Limb (tissue), 2 donors: Measurements from ENCODE around the gene ZFAND5.

Experiments
- DNase-seq, 2 donors: peaks; one replicate each; pipeline ENCODE4 v3.0.0-alpha.2; 2016; ENCODE audit errors: extremely low spot score in 2 of 2

ZFAND5 gene, protein sequence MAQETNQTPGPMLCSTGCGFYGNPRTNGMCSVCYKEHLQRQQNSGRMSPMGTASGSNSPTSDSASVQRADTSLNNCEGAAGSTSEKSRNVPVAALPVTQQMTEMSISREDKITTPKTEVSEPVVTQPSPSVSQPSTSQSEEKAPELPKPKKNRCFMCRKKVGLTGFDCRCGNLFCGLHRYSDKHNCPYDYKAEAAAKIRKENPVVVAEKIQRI

DNA sequence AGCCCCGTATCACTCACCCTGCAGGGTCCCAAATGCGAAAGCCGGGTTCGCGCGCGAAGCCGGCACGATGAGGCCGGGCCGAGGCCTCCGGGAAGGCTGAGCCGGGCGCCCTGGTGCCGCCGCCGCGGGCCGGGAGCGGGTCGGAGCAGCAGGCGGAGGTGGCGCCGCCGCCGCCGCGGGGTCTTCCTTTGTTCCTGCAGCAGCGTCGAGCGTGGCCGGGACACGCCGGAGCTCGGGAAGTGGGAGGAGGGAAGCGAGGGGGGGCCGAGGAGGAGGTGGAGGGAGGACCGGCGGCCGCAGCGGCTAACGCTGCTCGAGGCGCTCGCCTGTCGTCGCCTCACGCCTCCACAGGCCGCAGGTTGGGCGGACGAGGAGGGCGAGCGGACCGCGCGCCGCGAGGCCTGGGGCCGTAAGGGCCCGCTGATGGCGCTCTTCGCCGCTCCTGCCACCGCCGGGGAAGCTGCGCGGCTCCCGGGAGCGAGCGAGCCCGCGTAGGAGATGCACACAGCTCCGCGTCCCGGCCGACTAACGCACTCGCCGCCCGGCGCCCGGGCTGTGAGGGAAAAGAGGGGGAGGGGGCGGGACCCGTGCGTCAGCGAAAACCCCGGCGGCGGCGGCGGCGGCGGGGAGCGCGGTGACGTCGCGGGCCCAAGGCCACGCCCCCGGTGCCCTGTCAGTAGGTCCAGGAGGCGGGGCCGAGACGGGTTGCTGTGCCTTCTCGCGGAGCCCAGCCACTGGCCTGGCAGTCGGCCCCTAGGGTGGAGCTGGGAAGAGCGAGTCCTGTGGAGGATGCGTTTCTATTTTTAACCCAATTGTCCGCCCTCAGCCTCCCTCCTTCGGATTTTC is at the start of gene ZFAND5:
Gene ZFAND5, minus strand, starts transcription at position 530 of the 846 bp plus-strand sequence. CDS start 4,430 bp downstream, outside the sequence.
- peak; percentile 97 to 99 for DNase-seq

DNA sequence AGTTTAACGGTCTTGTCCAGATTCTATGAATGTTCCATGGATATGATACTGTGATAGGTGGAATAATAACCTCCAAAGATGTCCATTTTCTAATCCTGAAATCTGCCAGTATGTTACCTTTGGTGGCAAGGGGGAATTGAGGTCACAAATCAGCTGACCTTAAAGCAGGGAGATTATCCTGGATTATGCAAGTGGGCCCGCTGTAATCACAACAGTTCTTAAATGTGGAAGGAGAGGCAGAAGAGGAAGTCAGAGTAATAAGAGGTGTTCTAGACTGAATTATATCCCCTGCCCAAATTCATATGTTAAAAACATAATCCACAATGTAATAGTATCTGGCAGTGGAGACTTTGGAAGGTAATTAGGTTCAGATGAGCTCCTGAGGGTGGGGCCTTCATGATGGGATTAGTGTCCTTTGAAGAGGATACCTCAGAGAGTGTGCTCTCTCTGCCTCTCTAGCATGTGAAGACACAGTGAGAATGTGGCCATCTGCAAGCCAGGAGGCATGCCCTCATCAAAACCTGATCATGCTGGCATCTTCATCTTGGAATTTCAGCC is 47.6 kb upstream of the ZFAND5 start:
- no peak for DNase-seq

DNA sequence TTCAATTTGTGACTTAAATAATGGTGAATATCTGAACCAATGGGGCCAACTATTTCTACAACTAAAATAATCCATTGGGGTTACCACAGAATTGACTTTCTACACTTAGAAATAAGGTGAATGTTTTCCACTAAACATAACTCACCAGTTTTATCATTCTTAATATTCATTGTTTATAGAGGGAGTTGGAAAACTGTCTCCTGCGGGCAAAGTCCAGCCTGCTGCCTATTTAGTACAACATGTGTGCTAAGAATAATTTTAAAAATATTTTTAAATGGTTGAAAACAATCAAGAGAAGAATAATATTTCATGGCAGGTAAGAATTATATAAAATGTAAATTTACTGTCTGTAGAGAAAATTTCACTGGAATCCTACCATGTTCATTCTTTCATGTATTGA is 45.2 kb upstream of the ZFAND5 start:
- no peak for DNase-seq

DNA sequence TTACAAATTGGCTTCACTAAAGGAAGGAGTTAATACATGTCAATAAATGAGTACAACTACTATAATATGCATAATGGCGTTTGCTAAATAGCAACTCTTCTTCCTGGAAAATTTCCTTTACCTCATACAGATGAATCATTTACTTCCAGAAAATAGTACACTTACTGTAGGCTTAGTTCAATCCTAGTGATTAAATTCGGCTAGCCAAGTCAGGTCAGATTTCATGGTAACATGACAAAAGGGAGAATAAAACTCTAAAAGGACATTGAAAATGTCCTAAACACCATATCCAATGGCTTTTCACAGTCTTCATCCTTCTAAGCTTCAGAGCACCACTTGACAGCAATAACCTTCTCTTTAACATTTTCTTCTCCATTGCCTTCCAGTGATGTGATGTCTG is 42.1 kb upstream of the ZFAND5 start:
- DNase-seq: no peak

DNA sequence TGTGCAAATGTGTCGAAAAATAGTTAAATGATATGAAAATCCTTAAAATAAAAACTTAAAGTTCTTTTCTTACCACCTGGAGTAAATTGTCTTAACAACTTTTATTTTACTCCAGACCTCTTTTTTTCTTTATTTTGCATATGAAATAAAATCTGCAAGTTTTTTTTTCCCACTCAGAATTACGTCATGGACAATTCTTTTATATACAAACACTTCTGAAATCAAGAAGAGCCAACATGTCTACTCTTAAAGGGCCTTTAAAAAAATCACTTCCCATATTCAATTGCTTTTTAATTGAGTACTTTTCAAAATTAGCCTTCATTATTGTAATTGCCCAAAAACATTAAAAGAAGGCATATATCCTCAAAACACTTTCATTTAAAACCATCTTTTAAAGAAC is 37.7 kb upstream of the ZFAND5 start:
- no peak for DNase-seq

DNA sequence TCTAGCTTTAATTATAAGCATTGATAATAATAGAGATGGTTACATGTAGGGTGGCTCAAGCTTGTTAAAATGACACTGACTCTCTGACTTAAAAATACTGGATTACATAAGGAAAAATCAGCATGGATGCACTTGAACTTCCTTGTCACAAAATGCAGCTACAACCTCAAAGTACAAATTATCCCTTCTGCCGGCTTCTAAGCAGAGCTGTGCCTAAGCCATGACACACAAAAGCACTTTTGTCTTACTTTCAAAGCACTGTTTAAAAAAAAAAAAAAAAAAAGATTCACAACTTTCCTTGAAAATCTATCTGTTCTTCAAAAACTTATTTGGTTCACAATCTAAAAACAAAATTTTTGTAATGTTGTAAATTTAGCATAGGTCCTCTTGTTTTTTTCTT is 36.4 kb upstream of the ZFAND5 start:
- no peak for DNase-seq

DNA sequence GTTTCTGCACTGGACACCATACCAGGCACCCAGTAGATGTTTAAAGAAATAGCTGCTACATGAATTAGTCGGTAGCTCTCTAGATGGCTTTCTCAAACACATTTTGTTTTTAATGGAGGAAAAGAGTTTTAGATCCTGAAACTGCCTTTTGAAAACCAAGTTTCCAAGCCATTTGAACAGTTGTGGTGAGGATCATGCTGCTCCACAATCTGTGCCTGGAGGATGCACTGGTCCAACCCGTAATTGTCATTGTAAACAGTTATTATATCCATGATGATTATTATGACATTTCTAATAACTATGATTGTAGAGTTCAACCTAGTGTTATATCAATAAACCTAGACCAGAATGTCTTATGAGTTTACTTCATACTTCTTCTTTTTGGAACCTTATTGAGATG is 35.9 kb upstream of the ZFAND5 start:
- DNase-seq: no peak

DNA sequence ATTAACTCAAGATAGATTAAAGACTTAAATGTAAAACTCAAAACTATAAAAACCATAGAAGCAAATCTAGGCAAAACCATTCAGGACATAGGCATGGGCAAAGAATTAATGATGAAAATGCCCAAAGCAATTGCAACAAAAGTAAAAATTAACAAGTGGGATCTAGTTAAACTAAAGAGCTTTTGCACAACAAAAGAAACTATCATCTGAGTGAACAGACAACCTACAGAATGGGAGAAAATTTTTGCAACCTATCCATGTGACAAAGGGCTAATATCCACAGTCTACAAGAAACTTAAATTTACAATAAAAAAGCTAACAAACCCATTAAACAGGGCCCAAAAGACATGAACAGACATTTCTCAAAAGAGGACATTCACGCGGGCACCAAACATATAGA is 34.4 kb upstream of the ZFAND5 start:
- DNase-seq: no peak

DNA sequence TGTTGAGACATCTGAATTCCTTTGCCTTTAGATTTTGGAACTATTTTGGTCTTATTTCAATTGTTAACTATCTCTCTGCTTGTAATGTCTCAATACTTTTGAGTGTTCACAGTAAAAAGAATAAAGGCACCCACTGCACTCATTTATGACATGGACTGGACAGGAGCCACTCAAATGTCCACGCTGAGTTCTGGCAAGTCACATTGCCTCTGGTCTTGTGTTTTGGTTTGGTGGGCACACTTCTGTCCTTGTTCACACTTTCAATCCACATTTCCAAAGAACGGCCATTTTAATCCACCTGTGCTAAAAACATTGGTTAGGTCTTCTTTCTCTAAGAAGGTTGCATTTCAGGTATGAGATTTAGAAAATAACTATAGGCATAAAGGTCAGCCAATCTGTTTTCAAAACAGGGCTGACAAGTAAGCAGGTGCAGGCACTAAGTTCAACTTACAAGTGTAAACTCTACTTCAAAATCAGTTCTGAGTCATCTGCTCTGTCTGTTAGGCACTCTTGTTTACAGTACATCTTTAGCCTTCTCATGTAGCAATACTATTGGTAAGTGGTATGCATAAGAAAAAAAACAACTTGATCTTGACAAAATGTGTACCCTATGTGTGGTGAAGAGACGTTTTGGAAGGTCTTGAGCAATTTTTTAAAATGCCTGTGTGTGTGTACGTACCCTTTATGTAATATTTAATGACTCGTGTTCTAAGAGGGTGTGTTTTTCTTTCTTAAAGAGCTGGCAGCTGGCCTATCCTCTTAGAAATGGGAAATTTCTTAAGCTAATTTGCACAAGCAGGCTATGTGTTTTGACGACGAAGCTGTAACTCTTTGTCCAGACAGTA is 31.5 kb upstream of the ZFAND5 start:
- no peak for DNase-seq

DNA sequence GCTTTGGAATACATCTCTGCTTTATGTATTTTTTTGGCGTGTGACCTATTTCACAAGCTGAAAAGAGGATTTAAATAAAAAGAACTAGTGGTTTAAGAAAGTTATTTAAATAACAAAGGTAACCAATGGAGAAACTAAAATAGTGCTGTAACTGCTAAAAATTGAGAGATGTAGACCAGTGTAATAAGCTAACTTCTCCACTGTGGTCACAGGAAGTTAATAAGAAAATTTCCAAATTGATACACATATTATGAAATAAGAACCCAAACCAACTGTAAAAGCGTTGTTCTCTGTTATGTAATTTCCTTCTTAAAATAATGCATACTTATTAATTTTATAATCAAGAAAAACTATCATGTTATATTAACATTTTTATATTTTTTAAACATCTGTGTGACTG is 29.1 kb upstream of the ZFAND5 start:
- no peak for DNase-seq

DNA sequence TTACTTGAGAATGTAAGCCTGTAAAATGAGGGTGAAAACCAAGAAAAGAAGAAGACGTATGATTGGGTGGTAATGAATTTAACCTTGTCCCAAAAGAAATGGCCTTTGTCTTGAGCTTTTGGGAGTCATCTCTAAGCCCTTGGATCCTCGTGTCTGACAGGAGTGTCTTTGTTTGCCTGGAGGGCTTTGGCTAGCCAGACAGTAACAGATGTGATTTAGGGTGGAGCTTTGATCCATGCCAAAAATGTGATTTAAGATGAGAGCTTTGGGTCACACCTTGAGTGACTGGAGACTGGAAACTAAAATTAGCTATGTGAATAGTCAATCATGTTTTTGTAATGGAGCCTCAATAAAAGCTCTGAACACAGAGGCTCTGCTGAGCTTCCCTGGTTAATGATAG is 25.9 kb upstream of the ZFAND5 start:
- DNase-seq: no peak

DNA sequence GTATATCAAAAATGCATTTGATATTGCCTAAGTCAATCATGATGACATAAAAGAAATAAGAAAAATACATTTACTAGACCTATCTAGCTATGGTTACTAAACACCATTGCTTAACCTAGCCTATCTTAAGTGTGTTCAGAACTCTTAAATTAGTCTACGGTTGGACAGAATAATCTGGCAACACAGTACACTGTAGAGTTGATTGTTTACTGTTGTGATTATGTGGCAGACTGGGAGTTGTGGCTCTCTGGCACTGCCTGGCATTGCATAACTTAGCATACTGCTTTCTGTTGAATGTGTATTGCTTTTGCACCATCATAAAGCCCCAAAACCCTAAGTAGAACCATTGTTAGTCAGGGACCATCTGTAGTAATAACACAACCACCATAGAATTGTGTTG is 21.2 kb upstream of the ZFAND5 start:
- no peak for DNase-seq

DNA sequence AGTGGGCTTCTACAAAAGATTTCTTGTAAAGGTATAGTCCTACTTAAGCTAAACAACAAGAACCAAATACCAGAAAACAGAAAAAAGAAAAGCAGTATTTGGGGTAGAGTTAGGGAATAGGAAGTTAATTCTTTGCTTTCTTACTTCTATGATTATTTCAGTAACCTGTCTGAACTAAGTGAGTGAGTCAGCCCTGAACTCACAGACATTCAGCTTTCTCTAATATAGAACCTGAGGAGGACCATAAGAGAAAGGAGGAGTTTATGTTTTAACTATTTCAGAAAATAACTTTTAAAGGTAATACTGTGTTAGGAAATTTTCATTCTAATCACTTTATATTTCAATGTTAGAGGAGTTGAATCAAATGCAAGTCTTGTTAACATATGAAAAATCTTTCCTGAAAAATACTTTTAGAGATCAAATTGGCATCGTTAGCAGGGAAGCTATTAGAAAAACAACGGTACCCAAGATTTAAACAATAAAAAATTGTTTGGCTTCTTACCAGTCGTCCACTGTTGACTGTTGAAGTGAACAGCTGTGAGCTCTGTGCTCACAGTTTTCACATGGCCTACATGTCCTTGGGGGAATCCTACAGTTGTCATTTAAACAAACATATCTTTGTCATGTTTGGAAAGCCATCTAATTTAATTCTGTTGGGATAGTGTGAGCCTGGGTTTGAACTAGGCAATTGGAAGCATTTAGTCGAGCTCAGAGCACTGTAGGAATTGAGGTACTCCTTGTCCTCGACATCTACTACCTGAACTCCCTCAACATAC is 19.9 kb upstream of the ZFAND5 start:
- DNase-seq: peak in 1 of 2 donors; percentile 42

DNA sequence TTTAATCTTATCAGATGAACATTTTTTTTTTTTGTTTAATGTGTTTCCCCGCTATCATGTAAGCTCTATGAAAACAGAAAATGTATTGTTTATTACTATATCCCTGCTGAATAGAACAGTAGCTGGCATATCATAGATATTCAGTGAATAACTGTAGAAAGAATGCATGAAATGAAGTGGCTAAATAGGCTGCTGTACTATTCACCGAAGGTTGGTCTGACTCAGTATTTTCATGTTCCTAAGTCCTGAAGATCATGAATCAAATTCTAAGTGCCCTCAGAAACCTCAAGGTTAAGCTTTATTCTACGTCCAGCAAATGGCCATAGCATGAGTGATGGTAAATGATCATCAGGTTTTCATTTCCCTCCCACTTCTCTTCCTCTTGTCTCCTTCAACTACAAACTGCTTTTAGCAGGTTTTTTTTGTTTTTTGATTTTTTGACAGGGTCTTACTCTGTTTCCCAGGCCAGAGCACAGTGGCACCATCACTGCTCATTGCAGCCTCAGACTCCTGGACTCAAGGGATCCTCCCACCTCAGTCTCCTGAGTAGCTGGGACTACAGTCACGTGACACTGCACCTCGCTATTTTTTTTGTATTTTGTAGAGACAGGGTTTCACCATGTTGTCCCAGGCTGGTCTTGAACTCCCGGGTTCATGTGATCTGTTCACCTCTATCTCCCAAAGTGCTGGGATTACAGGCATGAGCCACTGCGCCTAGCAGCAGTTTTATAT is 19.1 kb upstream of the ZFAND5 start:
- no peak for DNase-seq

DNA sequence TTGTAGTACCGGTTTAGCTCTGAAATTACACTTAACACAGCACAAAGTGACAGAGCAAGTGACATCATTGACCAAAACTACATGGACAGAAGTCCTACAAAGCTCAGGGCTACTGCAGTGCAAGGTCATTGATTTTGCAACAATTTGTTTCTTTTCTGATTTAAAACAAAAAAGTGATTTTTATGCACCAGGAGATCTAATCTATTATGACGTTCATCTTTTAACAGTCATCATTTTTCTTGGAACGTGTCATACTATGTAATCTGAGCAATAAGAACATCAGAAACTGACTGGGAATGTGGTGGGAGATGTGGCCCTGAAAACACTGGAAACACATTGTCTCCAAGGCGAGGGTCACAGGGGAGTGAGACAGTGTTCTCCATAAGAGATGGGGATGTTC is 17.4 kb upstream of the ZFAND5 start:
- no peak for DNase-seq

DNA sequence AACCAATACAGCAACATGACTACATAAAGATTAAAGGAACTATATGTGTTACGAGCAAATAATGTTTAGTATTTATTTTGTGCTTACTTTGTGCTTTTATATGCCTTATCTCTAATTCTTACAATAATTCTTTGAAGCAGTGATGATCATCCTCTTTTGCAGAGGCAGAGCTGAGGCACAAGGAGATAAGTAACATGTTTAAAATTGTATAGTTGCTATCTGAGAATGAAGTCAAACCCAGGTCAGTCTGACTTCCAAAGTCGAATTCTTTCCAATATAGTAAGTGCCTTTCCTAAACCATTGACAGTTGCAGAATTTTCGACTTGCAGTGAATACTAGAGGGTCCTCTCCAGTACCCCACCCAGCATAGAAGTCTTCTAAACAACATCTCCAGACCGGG is 12.0 kb upstream of the ZFAND5 start:
- DNase-seq: no peak

DNA sequence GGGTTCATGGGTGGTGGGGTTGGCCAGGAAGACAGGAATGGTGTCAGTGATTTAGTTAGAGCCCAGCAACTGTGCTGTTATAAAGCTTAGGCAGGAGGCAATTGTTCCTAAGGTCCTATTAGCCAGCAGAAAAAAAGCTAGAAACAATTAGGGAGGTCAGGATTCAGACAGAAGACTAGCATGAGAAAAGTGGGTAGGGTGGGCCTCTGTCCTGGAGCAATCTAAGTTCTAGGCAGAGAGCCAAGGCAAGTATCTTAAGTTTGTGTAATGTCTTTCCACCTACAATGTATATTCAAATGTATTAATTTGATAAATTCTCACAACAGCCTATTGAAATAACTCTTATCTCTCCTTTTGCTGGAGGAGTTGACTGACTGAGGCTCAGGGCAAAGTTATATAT is 6.1 kb upstream of the ZFAND5 start:
- DNase-seq: no peak

DNA sequence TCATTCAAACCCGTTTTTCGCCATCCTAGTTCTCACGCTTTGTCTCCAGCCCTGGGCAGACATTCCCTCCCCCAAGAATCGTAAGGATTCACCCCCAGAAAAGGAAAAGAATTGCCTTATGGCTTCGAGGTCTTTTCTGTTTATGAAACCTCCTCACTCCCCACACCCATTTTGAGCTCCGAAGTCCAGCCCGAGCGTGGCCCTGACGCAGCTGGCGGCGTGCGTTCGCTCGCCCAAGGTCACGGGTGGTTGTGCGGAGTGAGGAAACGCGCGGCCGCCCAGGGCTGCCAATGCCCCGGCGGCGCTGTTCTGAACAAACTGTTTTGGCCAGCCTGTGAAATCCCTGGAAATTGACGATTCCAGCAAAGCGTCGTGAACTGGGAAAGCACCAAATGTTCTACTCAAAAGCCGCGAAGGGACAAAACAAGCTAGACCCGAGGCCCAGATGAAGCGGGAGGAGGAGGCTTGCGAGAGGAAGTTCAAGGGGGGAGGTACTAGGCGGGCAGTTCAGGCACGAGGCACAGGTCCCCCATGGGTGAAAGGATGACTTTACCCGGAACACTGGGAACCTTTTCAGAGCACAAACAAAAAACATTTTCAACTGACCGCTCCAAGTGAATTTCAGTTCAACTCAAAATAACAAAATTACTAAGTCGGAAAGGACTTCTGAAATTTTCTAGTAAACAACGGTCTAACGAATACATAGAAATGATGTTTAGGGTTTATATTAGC is 683 bp upstream of the ZFAND5 start:
- peak; percentile 68 to 83 for DNase-seq

DNA sequence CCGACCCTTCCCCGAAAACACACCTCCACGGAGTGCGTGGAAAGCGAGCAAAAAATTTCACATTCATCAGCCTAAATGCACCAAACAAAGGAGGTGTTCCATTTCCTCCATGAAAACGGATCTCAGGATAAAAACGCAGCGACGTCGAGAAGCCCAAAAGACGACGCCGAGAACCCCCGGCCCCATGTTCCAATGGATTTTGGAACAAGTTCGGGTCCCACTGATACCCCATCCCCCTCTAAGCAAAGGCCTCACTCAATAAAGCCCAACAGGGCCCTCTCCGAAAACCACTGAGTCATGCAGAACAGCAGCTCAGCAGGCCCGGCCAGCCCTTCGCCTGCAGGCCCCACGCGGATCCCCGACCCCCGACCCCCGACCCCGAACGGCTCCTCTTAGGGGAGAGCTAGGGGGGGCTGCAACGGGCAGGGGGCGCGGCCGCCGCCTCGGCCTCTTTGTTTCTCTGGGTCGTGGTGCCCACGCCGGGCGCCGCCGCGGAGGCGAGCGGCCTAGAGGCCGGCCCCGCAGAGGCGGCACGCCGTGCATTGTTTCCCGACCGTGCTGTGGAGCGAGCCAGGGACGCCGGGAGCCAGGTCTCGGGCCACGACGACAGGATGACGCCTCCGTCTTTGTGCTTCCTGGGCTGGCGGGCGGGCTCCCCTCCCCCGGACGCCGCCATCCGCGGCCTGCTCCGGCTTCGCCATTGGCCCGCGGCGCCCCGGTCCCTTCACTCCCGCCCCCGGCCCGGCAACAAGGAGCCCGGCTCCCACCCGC is 915 bp downstream of the ZFAND5 start:
- DNase-seq: peak in 1 of 2 donors; percentile 80
